Activated CD4-positive, alpha-beta T cell treated with anti-CD3 and anti-CD28 coated beads for 48 hours (primary cell): ENCODE results near the gene PML.

Source experiments
- DNase-seq: peaks from one replicate; pipeline ENCODE4 v3.0.0-alpha.2; 2020

PML gene

GRCh38 chr15:73994413-73994883 lies at the start of gene PML:
Gene PML (plus strand): TSS chr15:73994716. CDS start chr15:73994813, 97 bp downstream.
- peak; percentile 97 for DNase-seq

GRCh38 chr15:73945130-73945508 lies 49.4 kb upstream of the PML start:
- no peak for DNase-seq

- DNase-seq: no peak
These were observed 48.3 kb upstream of the PML start for GRCh38 chr15:73946046-73946721.

GRCh38 chr15:73946795-73947370 lies 47.6 kb upstream of the PML start:
- no peak for DNase-seq

GRCh38 chr15:73947651-73948050 lies 46.9 kb upstream of the PML start:
- DNase-seq: no peak

GRCh38 chr15:73948396-73948795 lies 46.1 kb upstream of the PML start:
- no peak for DNase-seq

- no peak for DNase-seq
These were observed 45.5 kb upstream of the PML start for GRCh38 chr15:73948982-73949381.

- DNase-seq: no peak
These were observed 45.0 kb upstream of the PML start for GRCh38 chr15:73949496-73949895.

GRCh38 chr15:73950479-73950830 lies 44.1 kb upstream of the PML start:
- no peak for DNase-seq

GRCh38 chr15:73950831-73951561 lies 43.5 kb upstream of the PML start:
- DNase-seq: peak; percentile 78

GRCh38 chr15:73951601-73952000 lies 42.9 kb upstream of the PML start:
- DNase-seq: no peak

GRCh38 chr15:73952171-73952912 lies 42.2 kb upstream of the PML start:
- no peak for DNase-seq

- DNase-seq: no peak
These were observed 41.4 kb upstream of the PML start for GRCh38 chr15:73952913-73953750.

GRCh38 chr15:73954188-73955145 lies 40.0 kb upstream of the PML start:
- DNase-seq: no peak

- no peak for DNase-seq
These were observed 39.2 kb upstream of the PML start for GRCh38 chr15:73955326-73955725.

- no peak for DNase-seq
These were observed 38.4 kb upstream of the PML start for GRCh38 chr15:73955861-73956742.

GRCh38 chr15:73956743-73957135 lies 37.8 kb upstream of the PML start:
- DNase-seq: no peak

- no peak for DNase-seq
These were observed 37.2 kb upstream of the PML start for GRCh38 chr15:73957276-73957675.

- DNase-seq: no peak
These were observed 36.7 kb upstream of the PML start for GRCh38 chr15:73957785-73958184.

- DNase-seq: peak; percentile 33
These were observed 35.4 kb upstream of the PML start for GRCh38 chr15:73959012-73959581.
